NCI-H748 (cell line): ENCODE data around the gene APEX2.
"Not testable (repeated sequence)": the region's sequence is repeated elsewhere in the genome, so short reads cannot be mapped to it uniquely, and the experiment has no call there.

Experiments used
- DNase-seq: peaks from one replicate; lab custom pipeline; 2025; ENCODE audit not compliant: unreplicated experiment; lab: John Stamatoyannopoulos, UW

APEX2 gene, protein sequence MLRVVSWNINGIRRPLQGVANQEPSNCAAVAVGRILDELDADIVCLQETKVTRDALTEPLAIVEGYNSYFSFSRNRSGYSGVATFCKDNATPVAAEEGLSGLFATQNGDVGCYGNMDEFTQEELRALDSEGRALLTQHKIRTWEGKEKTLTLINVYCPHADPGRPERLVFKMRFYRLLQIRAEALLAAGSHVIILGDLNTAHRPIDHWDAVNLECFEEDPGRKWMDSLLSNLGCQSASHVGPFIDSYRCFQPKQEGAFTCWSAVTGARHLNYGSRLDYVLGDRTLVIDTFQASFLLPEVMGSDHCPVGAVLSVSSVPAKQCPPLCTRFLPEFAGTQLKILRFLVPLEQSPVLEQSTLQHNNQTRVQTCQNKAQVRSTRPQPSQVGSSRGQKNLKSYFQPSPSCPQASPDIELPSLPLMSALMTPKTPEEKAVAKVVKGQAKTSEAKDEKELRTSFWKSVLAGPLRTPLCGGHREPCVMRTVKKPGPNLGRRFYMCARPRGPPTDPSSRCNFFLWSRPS

DNA sequence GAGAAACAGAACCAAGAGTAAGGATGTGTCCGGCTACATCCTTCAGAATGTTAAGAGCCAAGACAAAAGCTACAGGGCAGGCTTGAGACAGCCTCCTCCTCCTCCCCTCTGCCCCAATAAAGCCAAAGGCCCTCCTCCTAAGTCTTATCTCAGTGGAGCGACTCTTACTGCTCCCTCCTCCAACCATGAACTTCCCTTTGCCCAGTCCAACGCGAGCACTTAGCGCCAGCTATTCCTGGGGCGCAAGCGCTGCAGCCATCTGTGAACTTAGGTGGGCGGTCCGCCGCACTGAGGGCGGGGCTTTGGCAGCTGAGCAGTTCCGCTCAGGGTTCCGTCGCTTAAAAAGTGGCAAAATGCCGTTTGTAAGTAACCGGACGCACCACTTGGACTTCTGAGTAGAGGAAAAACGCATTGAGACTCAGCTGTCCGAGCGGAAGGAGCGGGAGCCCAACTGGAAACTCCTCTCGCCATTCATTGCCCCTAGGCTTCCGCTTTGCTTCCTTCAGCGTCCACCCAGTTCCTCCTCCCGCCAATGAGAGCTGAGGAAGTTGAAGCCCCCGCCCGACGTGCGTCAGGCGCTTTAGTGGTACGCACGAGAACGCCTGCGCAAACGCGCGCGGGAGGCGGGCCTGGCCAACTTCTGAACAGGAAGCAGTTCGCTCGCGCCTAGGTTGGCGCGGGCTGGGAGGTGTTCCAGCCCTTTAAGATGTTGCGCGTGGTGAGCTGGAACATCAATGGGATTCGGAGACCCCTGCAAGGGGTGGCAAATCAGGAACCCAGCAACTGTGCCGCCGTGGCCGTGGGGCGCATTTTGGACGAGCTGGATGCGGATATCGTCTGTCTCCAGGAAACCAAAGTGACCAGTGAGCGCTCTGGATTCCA is at the start of gene APEX2:
TSS of gene APEX2 (plus strand) at position 647 of the 882 bp plus-strand sequence. CDS start at position 707, 60 bp downstream.
- DNase-seq = peak; percentile 95

- DNase-seq = peak; percentile 97
These were observed 49.3 kb upstream of the APEX2 start for GRCh38 chrX:54950730-54951375.

- no peak for DNase-seq
These were observed 38.4 kb upstream of the APEX2 start for GRCh38 chrX:54961750-54962149.

- no peak for DNase-seq
These were observed 35.2 kb upstream of the APEX2 start for GRCh38 chrX:54964766-54965497.

GRCh38 chrX:54977387-54977786 is 22.8 kb upstream of the APEX2 start:
- DNase-seq = no peak

- DNase-seq = no peak
These were observed 21.7 kb upstream of the APEX2 start for GRCh38 chrX:54978448-54978847.

DNA sequence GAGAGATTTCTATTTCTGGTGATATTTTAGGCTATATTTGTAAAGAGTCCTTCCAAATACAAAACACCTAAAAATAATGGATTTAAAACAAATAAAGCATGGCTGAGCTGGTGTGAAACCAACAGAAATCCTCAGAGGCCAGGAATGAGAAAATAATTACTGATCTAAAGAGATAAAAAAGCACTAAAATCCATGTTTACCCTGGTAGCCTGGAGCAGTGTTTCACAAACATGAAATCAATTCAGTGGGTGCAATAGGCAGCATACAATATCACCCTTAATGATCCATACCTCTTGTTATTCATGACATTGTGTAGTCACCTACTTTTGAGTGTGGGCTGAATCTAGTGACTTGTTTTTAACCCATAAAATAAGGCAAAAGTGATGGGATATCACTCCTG is 20.7 kb upstream of the APEX2 start:
- DNase-seq = peak; percentile 0

DNA sequence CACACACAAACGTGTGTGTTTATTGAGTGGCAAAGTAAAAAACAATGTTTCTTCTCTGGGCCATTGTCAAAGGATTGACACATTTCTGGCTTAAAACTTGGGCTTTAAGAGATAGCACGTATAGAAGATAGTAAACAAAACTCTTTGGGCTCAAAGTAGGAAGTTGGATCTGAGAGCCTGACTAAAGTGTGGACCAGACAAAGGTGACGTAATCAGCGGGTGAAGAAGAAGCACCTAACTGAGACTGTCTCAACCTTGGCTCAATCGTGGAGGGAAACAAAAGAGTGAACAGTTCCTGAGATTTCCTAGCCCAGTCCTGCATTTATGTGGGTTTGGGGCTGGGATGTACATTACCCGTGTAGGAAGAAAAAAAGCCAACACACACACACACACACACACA is 19.8 kb upstream of the APEX2 start:
- DNase-seq = no peak

- DNase-seq = not testable (repeated sequence)
These were observed 16.9 kb upstream of the APEX2 start for GRCh38 chrX:54983306-54983705.

- DNase-seq = no peak
These were observed 8.5 kb upstream of the APEX2 start for GRCh38 chrX:54991706-54992105.

GRCh38 chrX:54992911-54993622 is 7.1 kb upstream of the APEX2 start:
- DNase-seq = no peak

- DNase-seq = no peak
These were observed 6.1 kb upstream of the APEX2 start, which contains the start of gene PFKFB1 for GRCh38 chrX:54994099-54994498. Gene PFKFB1 (minus strand): TSS chrX:54994188. CDS start chrX:54994007, 181 bp downstream.

DNA sequence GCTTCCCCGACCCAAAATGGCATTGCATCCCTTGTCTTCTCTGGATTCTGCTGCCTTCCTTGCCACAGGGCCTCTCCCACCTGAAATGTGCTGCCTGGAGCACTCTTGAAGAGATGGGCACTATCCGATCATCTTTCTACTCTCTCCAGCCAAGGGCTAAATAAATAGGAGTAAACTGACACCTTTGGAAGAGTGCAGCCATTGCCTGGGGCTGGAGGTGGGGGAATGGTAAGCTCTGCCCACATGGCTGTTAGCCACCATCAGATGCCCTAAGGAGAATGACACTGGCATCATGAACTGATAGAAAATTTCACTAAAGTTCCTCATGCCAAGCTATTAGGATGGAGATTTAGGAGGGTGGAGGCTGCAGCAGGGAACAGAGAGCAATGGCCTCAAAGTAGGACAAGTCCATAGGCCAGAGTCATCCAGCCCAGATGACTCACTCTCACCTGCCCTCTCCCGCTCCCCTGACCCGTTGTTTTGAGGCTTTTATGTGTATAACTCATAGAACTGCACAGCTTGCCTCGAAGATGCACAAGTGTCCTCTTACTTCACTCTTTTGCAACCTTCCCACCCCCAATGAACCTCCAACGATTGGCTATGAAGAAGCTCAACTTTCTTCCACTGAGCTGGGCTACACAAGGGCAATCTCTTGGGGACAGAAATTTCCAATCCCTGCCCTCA is 5.4 kb upstream of the APEX2 start:
- no peak for DNase-seq

DNA sequence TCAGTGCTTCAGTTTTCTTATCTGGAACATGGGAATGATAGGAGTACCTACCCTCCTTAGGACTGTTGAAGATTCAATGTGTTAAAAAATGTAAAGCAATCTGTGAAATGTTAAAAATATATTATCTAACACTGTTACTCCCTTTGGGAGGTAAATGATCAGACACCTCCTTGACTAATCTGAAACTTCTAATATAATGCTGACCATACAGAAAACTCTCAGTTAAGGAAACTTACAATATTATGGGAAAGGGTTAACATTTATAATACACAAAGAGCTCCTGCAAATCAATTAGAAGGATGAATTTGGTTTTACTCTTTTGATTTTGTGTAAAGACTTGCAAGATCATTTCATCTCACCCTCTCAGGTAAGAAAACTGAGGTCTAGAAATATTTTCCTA is 4.5 kb upstream of the APEX2 start:
- no peak for DNase-seq

- DNase-seq = no peak
These were observed 4.1 kb downstream of the APEX2 start for GRCh38 chrX:55004231-55004630.

DNA sequence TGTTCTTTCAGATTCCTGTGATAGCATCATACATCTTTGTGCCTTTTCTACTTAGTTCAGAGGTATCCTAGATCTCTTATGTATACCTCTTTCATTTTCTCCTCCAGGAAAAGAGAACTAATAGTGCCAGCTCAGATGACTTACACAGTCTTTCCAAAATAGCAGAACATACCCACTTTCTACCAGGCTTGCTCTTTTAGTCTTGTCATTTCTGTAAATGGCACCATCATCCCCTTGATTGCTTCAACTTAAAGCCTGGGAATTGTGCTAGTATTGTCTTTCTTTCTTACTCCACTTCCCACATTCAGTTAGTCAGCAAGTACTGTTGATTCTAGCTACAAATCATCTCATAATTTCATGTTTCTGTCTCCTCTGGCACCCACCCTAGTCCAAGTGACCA is 5.1 kb downstream of the APEX2 start:
- DNase-seq = no peak

DNA sequence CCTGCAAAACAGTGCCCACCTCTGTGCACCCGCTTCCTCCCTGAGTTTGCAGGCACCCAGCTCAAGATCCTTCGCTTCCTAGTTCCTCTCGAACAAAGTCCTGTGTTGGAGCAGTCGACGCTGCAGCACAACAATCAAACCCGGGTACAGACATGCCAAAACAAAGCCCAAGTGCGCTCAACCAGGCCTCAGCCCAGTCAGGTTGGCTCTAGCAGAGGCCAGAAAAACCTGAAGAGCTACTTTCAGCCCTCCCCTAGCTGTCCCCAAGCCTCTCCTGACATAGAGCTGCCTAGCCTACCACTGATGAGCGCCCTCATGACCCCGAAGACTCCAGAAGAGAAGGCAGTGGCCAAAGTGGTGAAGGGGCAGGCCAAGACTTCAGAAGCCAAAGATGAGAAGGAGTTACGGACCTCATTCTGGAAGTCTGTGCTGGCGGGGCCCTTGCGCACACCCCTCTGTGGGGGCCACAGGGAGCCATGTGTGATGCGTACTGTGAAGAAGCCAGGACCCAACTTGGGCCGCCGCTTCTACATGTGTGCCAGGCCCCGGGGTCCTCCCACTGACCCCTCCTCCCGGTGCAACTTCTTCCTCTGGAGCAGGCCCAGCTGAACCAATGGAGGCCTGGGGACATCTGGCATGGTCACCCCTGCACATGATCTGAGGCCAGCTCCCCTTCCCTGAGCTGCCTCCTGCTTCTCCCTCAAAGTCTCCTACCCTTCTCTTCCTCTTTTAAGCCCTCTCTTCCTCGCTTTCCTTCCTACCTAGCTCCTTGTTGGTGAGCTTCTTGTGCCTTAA is 6.9 kb downstream of the APEX2 start:
- no peak for DNase-seq

DNA sequence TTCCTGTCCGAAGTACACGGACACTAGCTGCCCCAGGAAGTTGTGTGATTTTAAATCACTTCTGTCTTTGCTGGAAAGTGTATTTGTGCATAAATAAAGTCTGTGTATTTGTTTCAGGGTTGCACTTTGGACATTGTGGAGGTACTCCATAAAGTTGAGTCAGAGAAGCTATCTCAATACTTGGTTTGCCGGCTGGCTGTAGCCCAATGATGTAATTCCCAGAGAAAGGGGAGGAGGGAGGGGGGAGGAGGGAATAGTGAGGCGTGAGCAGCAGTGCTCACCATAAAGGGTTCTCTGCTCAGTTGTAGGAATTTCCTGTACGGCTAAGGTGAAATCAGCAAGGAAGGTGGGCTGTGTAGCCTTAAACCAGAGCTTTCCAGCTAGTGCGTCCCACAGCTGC is 7.5 kb downstream of the APEX2 start:
- no peak for DNase-seq
